Activated CD8-positive, alpha-beta memory T cell treated with anti-CD3 and anti-CD28 coated beads, Interleukin-2, amount 50 U/mL, for 1 hour (primary cell): ENCODE measurements around the gene AGR3.
"Not testable (repeated sequence)": the region's sequence is repeated elsewhere in the genome, so short reads cannot be mapped to it uniquely, and the experiment has no call there.

Experiments
- DNase-seq: peaks from one replicate; pipeline ENCODE4 v3.0.0-alpha.2; 2020; ENCODE audit errors: extremely low read depth

Gene AGR3

DNA sequence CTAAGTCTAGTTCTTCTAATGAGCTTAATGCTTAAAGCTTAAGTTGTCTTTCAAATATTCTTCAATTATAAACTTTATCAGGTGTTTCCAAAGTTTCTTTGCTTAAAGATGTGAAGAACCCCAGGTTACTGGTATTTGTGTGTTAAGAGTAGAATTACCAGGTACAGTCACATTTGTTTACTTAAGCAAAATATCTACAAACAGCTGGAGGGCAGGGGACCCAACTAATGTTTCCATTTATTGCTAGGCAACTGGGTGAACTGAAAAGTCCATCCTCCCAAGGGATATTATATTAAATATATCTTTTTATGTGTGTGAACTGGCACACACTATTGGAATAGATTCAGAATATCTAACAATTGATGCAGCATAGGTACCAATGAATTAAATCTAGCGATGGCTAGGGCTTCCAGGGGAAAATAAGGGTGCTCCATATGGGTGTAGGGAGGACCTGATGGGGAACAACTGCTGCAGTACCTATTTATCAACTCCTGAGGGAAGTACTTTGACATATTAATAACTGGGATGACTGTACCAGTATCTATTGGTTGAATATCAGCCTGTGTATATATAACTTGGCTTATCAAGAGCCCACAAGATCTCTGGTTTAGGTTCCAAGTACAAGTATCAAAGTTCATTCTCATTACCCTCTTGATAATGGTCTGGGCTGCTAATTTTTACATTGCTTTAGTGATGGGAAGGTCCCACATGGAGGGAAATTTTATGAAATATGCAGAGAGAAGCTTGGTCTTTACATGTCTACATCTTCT lies 10.3 kb upstream of the AGR3 start:
- no peak for DNase-seq

DNA sequence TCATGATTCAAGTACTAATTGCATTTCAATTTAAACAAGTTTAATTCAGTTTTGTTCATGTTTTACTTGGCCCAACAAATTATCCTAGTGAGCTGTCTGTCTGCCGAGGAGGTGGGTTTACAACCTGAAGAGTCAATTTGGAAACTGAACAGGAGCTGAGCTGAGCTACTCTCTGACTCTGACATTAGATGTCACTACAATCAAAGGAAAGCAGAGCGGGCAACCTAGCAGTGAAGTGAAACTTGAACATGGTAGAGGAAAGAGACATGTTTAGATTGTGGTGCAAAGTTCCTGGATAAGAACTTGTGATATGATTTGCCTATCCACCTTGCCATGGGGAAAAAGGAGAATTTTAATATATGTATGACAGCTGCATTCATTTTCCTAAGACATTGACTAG lies 9.6 kb upstream of the AGR3 start:
- DNase-seq: no peak

DNA sequence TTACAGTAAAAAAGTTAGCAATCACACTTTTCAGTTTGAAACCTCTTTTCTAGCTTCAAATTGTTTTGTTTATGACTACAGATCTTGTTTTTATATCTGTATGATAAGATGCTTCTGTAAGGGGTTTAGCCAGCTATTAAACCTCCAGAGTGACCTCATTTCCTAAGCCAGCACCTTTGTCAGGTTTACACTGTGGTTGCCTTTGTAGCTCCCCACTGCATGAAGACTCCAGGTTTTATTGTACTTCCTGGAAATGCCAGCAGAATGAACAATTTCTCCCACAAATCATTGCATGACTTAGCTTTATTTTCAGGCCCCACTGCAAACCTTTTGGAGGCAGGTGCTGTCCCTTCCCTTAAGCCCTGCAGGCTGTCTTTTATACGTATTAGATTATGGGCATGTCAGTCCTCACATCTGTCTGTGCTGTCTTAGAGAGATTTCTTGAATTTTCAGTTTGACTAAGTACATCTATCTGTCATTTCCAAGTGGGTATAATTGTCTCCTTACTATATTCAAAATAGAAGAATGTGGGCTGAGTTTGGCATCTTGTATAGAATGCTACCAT lies 8.2 kb upstream of the AGR3 start:
- no peak for DNase-seq

DNA sequence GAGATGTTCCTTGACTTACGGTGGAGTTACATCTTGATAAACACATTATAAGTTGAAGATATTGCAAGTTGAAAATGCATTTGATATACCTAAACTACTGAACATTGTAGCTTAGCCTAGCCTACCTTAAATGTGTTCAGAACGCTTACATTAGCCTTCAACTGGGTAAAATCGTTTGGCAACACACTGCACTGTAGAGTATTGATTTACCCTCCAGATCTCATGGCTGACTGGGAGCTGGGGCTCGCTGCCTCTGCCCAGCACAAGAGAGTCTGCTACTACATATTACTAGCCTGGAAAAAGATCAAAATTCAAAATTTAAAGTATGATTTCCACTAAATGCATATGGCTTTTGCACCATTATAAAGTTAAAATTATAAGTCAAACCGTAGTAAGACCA lies 7.5 kb upstream of the AGR3 start:
- no peak for DNase-seq

DNA sequence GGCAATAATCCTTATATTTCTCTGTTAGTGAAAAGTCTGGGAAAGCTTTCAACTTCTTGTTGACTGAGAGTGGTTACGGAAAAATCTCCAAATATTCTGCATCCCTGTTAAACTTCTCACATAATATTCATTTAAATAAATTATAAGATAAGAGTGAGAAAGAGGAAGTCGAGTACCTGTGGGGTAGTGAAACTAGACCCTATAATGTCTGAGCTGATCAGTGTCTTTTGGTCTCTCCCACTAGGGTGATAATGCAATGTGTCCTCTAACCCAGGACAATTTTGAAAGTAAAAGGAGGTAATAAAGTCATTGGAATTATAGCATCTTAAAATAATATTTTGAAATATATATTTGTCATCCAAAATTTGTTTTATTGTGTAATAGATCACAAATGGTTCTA lies 2.1 kb upstream of the AGR3 start:
- DNase-seq: no peak

DNA sequence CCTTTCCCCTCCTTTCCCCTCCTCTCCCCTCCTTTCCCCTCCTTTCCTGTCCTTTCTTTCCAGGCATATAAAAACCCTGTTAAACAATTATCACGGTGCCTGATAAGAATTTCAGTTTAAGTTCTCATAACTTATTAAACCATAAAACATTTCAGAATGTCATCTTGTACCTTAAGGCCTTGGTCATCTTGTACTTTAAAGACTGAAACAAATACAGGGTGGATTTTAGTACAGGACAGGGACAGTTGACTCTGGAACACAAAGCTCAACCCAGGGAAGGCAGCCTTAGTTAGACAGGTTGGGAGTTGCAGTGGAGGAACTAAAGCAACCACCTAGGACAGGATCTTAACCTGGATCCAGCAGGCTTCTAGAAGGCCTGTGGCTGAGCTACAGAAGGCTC lies 1.2 kb downstream of the AGR3 start:
- DNase-seq: no peak

DNA sequence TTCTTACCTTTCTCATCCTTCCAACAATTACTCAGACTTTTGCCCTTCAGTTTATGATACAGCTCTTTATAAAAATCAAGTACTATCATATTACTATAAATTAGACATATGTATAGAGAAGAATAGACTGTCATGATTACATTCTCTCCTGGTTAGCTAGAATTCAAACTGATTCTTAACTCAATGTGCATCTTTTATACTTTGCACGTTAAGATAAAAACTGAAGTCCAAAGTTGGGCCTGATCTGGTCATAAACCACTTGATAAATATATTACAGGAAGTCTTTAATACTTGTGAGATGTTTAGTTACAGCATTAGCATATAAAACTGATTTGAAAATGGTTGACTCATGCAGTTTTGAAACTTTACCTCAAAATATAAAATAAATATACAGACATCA lies 2.6 kb downstream of the AGR3 start:
- no peak for DNase-seq

DNA sequence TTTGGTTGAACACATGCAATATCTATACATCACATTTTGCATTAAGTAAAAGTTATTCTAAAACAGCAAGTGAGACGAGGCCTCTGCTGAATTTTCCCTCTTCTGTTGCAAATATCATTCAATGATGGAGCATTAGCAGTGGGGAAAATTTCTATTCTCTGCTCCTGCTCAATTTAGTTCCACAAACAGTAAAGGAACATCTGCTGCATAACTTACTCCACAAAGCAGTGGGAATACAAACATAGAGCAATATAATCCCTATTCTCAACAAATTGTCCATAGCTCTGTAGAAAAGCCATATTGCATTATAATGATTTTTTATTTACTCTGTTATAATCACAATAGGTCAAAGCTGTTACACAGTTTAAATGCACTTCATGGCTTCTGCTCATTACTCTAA lies 5.9 kb downstream of the AGR3 start:
- no peak for DNase-seq

DNA sequence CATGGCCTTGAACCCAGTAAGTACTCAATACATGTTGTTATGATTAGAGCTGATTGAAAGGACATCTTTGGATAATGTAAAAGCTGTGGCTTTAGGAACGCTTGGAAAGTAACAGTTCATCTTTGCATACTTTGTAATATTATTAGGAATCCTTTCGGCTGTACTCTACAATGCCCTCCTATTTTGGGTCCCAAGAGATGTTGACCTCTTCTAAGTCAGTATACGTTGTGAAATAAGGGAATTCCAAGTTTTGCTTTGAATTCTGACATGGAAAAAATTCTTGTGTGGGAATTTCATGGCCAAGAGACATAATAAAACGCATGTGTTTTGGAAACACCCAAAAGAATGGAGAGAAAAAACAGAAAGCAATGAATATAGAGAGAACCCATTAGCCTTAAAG lies 7.7 kb downstream of the AGR3 start:
- no peak for DNase-seq

DNA sequence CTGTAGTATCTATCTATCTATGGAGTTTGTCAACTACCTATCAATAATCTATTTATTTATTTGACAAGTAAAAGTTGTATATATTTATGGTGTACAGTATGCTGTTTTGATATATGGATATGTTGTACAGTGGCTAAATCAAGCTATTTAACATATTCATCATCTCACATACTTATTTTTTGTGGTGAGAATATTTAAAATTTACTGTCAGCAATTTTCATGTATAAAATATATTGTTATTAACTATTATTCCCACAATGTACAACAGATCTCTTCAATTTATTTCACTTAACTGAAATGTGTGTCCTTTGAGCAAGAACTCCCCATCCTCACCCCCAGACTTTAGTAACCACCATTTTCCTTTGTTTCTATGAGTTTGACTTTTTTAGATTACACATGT lies 14.5 kb downstream of the AGR3 start:
- DNase-seq: no peak

DNA sequence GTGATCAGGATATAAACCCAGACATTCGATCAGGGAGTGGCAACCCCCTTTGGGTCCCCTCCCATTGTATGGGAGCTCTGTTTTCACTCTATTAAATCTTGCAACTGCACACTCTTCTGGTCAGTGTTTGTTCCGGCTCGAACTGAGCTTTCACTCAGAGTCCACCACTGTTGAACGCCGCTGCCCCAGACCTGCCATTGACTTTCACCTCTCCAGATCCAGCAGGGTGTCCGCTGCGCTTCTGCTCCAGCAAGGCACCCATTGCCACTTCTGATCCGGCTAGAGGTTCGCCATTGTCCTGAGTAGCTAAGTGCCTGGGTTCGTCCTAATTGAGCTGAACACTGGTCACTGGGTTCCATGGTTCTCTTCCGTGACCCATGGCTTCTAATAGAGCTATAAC lies 28.6 kb downstream of the AGR3 start:
- not testable (repeated sequence) for DNase-seq

DNA sequence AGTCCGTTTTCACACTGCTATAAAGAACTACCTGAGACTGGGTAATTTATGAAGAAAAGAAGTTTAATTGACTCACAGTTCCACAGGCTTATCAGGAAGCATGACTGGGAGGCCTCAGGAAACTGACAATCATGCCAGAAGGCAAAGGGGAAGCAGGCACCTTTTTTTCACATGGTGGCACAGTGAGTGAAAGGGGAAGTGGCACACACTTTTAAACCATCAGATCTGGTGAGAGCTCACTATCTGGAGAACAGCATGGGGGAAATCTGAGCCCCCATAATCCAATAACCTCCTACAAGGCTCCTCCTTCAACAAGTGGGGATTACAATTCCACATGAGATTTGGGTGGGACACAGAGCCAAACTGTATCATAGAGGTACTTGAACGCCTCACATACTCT lies 30.0 kb downstream of the AGR3 start:
- no peak for DNase-seq

DNA sequence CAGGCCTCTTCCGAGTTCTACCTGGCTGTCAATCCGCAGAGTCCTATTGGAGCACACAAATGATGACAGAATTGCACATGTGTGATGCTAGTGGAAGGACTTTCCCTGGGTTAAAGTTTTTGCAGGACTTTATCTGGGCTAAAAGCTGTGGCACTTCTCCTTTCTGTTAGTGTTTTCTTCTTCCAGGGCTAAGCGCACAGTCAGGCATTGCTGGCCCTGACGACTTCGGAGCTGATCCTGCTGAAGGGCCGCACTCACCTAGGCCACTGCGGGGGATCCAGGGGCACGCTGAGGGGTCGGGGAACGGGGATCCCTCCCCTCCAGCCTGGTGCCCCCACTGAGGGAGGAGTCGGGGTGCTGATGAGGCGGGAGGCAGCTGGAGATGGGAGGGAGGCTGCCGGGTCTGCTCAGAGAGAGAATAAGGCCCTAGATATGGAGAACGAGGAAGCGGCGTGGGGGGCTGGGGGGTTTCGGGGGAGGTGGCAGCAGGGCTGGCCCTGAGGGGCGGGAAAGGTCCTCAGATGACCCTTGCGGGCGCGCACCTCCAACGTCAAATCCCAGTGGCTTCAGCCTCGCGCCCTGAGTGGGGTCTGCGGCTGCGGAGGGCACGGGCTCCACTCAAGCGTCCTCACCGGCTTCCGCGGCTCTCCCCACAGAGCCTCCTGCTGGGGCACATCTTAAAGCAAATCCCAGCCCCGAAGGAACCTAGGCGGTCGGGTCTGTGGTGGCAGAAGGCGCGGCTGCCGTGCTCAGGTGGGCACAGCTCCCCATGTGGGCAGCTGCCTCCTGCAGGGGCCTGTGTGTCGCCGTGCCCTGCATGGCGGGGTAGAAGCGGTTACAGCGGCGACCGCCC lies 30.9 kb downstream of the AGR3 start:
- DNase-seq: no peak

DNA sequence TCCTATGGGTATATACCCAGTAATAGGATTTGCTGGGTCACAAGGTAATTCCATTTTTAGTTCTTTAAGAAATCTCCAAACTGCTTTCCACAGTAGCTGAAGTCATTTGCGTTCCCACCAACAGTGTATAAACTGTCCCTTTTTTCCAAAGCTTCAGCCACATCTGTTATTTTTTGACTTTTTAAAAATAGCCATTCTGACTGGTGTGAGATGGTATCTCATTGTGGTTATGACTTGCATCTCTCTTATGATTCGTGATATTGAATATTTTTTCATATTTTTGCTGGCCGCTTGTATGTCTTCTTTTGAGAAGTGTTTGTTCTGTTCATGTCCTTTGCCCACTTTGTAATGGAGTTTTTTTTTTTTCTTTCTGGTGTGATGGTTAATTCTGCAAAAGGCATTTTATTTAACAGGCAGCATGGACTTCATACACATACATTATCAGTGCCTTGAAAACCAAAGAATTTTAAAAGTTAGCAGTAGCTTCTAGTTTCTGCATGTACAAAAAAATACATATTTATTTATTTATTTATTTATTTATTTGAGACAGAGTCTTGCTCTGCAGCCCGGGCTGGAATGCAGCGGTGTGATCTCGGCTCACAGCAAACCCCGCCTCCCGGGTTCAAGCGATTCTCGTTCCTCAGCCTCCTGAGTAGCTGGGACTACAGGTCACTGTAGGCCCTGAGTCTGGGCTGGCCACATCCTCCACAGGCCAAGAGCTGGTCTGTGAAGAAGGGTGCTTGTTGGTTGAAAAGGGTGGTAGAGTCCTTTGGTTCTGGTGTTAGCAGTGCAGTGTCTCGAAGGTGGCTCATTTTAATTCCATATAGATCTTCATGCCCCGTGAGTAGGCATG lies 32.3 kb downstream of the AGR3 start:
- no peak for DNase-seq

DNA sequence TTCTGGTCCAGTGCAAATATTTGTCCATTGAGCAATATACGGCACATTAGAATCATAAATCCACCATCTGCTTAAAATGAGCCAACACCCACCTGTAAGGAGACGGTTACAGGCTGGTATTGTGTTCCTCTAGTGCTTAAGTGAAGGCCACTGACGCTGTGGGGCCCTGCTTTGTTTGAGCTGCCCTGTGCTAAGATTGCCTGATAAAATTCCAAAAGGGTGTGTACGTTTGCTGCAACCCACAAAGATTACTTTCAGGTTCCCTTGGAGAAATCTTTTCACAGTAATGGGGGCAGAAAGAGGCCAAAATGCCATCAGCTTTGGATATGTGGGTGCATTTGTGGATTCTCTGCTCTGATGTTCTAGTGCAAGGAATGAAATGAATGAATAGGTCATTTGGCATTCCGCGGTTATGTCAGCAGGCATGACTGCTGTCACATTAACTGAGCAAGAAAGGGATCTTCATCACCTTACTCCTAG lies 34.4 kb downstream of the AGR3 start:
- no peak for DNase-seq

DNA sequence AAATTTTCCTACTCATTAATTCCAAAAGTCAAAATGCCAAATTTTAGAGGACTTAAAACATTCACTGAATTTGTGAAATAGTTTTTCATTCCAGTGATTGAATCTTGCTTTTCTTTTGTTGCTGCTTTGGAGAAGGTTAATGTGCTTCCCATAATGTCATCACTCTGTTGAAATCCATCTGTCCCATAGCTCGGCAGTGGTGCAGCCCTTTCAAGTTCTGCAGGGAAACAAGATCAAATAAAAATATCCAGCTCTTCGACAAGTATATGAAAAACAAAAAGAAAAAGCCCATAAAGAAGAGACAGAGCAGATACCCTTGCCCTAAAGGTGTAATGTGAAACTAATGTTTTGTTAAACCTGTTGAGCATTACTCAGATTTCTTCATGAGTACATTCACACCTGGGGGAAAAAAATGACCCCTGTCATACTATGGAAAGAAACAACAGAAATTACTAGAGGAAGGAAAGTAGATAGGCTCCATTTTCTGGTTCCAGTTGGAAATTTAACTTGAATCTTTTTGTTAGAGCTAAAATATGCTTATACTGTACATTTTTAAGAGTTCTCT lies 35.1 kb downstream of the AGR3 start:
- no peak for DNase-seq

DNA sequence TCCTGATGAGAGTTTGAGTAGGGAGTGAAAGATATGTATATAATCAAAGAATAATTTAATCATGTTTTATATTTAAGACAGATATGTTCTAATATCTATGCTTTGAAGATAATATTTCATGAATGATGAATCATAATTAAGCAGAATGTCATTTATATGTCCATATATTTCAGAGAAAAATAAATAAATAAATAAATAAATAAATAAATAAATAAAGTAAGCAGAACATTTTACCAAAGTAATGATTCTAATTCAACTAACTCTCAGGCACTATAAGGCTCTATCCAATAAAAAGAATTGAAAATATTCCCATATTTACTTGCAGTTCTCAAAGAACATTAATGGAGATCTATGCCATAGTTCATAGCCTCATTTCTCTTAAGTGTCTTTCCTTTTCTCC lies 36.0 kb downstream of the AGR3 start:
- DNase-seq: no peak

DNA sequence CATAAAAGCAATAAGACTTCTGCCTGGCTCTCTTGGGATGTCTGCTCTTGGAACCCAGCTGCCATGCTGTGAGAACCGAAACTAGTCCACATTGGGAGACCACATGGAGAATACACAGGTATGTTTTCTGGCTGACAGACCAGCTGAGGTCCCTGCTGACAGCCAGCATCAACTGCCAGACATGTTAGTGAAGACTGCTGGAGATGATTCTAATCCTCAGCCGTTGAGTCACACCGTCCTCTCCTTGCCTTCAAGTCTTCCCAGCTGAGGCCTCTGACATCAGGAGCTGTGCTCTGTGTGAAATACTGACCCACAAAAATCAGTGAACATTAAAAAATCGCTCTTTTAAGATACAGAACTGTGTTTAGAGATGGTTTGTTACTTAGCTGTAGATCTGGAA lies 40.1 kb downstream of the AGR3 start:
- DNase-seq: no peak

DNA sequence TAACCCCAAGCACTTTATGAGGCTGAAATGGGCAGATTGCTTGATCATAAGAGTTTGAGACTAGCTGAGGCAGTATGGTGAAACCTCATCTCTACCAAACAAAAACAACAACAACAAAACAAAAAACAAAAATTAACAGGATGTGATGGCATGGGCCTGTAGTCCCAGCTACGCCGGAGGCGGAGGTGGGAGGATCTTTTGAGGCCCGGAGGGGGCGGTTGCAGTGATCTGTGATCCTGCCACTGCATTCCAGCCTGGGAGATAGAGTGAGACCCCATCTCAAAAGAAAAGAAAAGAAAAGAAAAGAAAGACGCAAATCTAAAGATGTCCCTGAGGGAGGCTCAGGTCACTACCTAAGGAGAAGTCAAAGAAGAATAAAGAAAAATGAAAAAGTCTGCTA lies 41.7 kb downstream of the AGR3 start:
- no peak for DNase-seq

DNA sequence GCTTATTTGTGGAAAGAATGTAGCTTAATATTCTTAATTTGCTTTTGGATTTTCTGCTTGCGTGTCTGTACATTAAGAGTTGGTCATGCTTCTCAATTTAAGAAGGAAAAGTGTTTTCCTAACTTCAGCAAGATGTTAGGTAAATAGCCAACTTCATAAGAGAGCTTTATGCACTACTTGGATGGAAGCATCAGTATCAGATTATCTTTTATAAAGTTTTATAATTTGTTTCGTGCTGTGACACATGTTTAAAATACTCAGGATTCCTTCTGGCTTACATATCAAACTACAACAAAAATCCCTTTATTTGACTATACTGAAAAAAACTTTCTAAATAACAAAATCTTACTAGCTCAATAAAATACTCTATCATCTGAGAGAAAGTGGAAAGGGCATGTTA lies 42.1 kb downstream of the AGR3 start:
- DNase-seq: no peak

DNA sequence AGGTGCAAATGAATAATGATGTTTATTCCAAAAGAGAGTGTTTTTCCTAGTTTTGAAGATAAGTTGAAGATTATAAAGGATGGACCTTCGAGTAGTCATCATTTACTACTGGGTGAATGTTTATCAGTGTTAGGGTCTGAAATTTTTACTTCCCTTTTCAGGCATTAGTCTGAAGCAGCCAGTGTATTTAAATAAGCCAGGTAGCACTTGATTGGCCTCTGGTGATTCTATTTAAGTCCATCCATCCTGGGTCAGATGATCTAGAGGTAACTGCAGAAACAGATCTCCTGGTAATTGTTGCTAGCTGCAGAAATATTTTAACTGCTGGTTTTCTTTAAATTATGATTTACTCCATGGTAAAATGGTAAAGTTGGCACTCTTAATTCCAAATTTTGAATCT lies 42.9 kb downstream of the AGR3 start:
- DNase-seq: no peak

DNA sequence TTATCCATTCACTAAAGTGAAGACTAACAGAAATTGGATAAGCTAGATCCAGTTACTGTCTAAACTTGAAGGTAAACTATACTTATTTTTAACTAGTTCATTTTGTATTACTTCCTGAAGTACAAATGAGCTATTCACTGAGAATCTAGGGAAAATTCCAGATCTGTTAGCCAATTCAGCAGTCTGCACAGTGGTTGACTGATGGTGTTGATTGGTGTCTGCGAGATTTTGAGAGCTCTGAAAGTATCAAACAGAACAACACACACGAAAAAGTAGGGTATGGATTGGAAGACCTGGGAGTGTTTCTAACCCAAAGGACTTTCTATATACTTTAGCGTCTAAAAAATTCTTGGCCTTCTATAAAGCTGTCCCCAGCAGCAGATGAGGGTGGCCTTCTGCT lies 43.4 kb downstream of the AGR3 start:
- no peak for DNase-seq
